Measurements from ENCODE around the gene DIDO1. TPM values are rescaled to one million over a fixed set of nuclear protein-coding genes. Genes with fewer than 3 reads are reported as not detected.

The DIDO1 gene
- polyA plus RNA-seq, 1 of the 3 experiments (the other 2 are of a cell fraction), result 14.7 TPM

DNA sequence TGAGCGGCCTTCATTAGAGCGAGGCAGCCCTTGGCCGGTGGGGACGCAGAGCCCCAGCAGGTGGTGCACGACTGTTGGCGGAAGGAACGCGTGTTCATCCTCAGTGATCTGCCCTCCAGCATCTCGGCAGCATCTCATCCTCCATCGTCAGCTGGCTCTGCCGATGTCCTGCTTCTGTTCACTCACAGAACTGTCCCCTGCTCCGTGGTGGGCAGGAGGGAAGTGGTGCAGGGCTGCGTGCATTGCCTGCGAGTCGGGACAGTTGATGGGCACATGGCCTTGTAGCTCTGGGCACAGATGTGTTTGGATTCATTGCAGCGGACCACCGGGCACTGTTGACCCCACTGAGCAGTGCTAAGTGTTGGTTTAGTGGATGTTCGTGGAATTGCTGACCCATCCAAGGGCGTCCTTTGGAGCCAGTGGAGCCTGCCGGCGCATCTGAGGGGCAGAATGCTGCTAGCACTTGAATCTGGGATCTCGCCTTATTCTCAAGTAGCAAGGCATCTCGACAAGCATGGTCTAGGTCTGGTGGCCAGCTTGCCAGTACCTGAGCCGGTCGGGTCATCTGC, 19.6 kb upstream of the DIDO1 start:
- Histone ChIP-seq H3K9ac (no peak overlapping the region), H3K79me2 (ENCODE audit: insufficient read depth) (peaks cover 34% of the 10 kb centered on the region), H3K9me3 (no peaks in the 10 kb centered on the region), H3K4me1 (ENCODE audit: control insufficient read depth in 1 of 2, insufficient read depth in 2 of 2, low read depth in 1 of 2, low read length in 1 of 2) (peaks cover 0 to 16% of the 10 kb centered on the region in 2 experiments; a peak in 2 of 4 replicates), H4K20me1 (ENCODE audit: insufficient read depth) (peaks cover 16% of the 10 kb centered on the region), H3K4me2 (no peak overlapping the region), H3K4me3 (ENCODE audit: low read depth in 2 of 2, low read length in 1 of 2) (no peak overlapping the region), H3K36me3 (replicated peaks in 1 of 2; ENCODE audit: control insufficient read depth in 1 of 2, insufficient read depth in 2 of 2, low read length in 1 of 2) (peaks cover 56 to 74% of the 10 kb centered on the region in 2 experiments), H3F3A (replicated peaks; ENCODE audit: insufficient read depth) (no peaks in the 10 kb centered on the region), H2AFZ (ENCODE audit: low read depth) (no peak overlapping the region), H3K27ac (ENCODE audit: low read depth in 2 of 2, low read length in 1 of 2) (no peak overlapping the region), H3K9me2 (no peaks in the 10 kb centered on the region), H3K27me3 (ENCODE audit: insufficient read depth) (no peaks in the 10 kb centered on the region)
- ChIA-PET POLR2A (interaction anchor here (1.2 kb wide), 1 partner anchor 8 kb away, joined by 3 read pairs; the partner anchor contains the start of gene GID8), CTCF (interaction anchor here (1.2 to 1.7 kb wide), 4 partner anchors 7 to 63 kb away, joined by 4 to 5 read pairs (median 4); no protein-coding TSS in a partner anchor)
- WGBS (ENCODE audit: low lambda C conversion rate), result 94% methylated on average over 15 of the region's 25 CpGs
- TF ChIP-seq GABPA (IDR thresholded peaks at IDR 0.05; ENCODE audit: low read depth) (no peak), YY1 (IDR thresholded peaks at IDR 0.05; ENCODE audit: low read depth) (no peak), NRF1 (IDR thresholded peaks at IDR 0.05; ENCODE audit: low read depth, low read length) (no peak), TEAD4 (IDR thresholded peaks at IDR 0.05; ENCODE audit: borderline replicate concordance, insufficient read depth) (no peak), SMC3 (IDR thresholded peaks at IDR 0.05; ENCODE audit: low read depth, low read length) (no peak), REST (IDR thresholded peaks at IDR 0.05; ENCODE audit: low read depth, low read length) (no peak), EZH2phosphoT487 (IDR thresholded peaks at IDR 0.05; ENCODE audit: borderline replicate concordance, low read depth) (no peak), RXRA (IDR thresholded peaks at IDR 0.05; ENCODE audit: borderline replicate concordance, low read depth) (no peak), FOXJ3 (CRISPR knock-in tag; IDR thresholded peaks at IDR 0.05) (no peak), USF2 (IDR thresholded peaks at IDR 0.05; ENCODE audit: borderline replicate concordance, low read depth, low read length) (no peak), CHD2 (IDR thresholded peaks at IDR 0.05; ENCODE audit: low read length, partially characterized antibody) (no peak), RAD21 (IDR thresholded peaks at IDR 0.05; ENCODE audit: low read length) (no peak), POLR2AphosphoS5 (IDR thresholded peaks at IDR 0.05; ENCODE audit: low read depth, low read length) (no peak), MAX (IDR thresholded peaks at IDR 0.05; ENCODE audit: low read depth) (no peak), MXI1 (IDR thresholded peaks at IDR 0.05; ENCODE audit: low read depth, low read length) (no peak)
- TF ChIP-seq, protein P1, sequence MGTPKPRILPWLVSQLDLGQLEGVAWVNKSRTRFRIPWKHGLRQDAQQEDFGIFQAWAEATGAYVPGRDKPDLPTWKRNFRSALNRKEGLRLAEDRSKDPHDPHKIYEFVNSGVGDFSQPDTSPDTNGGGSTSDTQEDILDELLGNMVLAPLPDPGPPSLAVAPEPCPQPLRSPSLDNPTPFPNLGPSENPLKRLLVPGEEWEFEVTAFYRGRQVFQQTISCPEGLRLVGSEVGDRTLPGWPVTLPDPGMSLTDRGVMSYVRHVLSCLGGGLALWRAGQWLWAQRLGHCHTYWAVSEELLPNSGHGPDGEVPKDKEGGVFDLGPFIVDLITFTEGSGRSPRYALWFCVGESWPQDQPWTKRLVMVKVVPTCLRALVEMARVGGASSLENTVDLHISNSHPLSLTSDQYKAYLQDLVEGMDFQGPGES (IDR thresholded peaks at IDR 0.05; ENCODE audit: low read depth, low read length), result no peak
- TF ChIP-seq, protein P2, sequence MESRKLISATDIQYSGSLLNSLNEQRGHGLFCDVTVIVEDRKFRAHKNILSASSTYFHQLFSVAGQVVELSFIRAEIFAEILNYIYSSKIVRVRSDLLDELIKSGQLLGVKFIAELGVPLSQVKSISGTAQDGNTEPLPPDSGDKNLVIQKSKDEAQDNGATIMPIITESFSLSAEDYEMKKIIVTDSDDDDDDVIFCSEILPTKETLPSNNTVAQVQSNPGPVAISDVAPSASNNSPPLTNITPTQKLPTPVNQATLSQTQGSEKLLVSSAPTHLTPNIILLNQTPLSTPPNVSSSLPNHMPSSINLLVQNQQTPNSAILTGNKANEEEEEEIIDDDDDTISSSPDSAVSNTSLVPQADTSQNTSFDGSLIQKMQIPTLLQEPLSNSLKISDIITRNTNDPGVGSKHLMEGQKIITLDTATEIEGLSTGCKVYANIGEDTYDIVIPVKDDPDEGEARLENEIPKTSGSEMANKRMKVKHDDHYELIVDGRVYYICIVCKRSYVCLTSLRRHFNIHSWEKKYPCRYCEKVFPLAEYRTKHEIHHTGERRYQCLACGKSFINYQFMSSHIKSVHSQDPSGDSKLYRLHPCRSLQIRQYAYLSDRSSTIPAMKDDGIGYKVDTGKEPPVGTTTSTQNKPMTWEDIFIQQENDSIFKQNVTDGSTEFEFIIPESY (IDR thresholded peaks at IDR 0.05; ENCODE audit: borderline replicate concordance, low read depth), result no peak
- TF ChIP-seq, protein P3, sequence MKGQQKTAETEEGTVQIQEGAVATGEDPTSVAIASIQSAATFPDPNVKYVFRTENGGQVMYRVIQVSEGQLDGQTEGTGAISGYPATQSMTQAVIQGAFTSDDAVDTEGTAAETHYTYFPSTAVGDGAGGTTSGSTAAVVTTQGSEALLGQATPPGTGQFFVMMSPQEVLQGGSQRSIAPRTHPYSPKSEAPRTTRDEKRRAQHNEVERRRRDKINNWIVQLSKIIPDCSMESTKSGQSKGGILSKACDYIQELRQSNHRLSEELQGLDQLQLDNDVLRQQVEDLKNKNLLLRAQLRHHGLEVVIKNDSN (IDR thresholded peaks at IDR 0.05; ENCODE audit: borderline replicate concordance, low read depth), result no peak
- DNase-seq, result no peak
